HepG2 (cell line): ENCODE data around the gene PARVB. TPM values are rescaled to one million over a fixed set of nuclear protein-coding genes. Genes with fewer than 3 reads are reported as not detected.

Experiments
- ATAC-seq: fragments of 200-7000 bp; cut with Tn5 transposase; 3 replicates; pipeline ENCODE4 v1.9.1; 2020; ENCODE audit warnings: mild to moderate bottlenecking, moderate library complexity
- BruUV-seq: library from RNA; stranded (reverse); fragments of 400-500 nt; replicated peaks from 2 replicates; lab custom pipeline; 2021; lab: Mats Ljungman, UMichigan
- CTCF ChIA-PET: fragments of 300-600 bp; formaldehyde crosslinking; extraction: SDS; loops from one replicate; lab custom pipeline; 2021; ENCODE audit warnings: low total read pairs, inconsistent platforms, low intra/inter-chr PET ratio; lab: Yijun Ruan, JAX
- POLR2A ChIA-PET: fragments of 350-600 bp; sonication (Branson Sonifier 250); formaldehyde crosslinking; loops from one replicate; lab custom pipeline; 2020; ENCODE audit warnings: antibody characterized with exemption, inconsistent platforms; lab: Yijun Ruan, JAX
- DNase-seq: peaks from one replicate; pipeline ENCODE4 v3.0.0-alpha.2; 2015; ENCODE audit warnings: low spot score
- FAIRE-seq: peaks from 3 replicates; lab custom pipeline; 2011; peaks lifted over from hg19 to GRCh38; lab: Jason Lieb, UNC
- H2AFZ ChIP-seq: one replicate; pipeline ENCODE4 v1.6.1; 2011; ENCODE audit warnings: low read length, inconsistent platforms
- H3K27ac ChIP-seq: fragments of 300-600 bp; 3 replicates; pipeline ENCODE4 v1.8.0; 2011; ENCODE audit warnings: mixed run types, mild to moderate bottlenecking, mixed read lengths, low read length, inconsistent platforms; ENCODE audit not compliant: insufficient read depth; ENCODE audit errors: extremely low read length
- H3K27me3 ChIP-seq, 2 experiments: fragments of 200-600 bp in 1 of 2; 2 replicates in 1 of 2; 3 replicates in 1 of 2; pipeline versions ENCODE4 v1.6.0 to v1.8.0; 2011; ENCODE audit warnings: low read length in 2 of 2, mild to moderate bottlenecking in 2 of 2, moderate library complexity in 2 of 2, inconsistent platforms in 1 of 2; ENCODE audit not compliant: insufficient read depth in 2 of 2, control insufficient read depth in 1 of 2
- H3K36me3 ChIP-seq, 2 experiments: fragments of 200-600 bp in 1 of 2; replicated peaks in 1 of 2; 2 replicates in 1 of 2; 3 replicates in 1 of 2; pipeline versions ENCODE4 v1.5.1 to v1.8.0; 2011; ENCODE audit warnings: low read length in 2 of 2, inconsistent platforms in 1 of 2; ENCODE audit not compliant: insufficient read depth in 2 of 2, control insufficient read depth in 1 of 2
- H3K4me1 ChIP-seq: 2 replicates; pipeline ENCODE4 v1.5.1; 2012; ENCODE audit warnings: low read length, inconsistent platforms; ENCODE audit not compliant: insufficient read depth
- H3K4me2 ChIP-seq: 2 replicates; pipeline ENCODE4 v1.6.0; 2011; ENCODE audit warnings: low read depth, low read length, inconsistent platforms
- H3K4me3 ChIP-seq, 3 experiments: fragments of 200-600 bp in 1 of 3; sonication (generic), shearing (Covaris generic) in 1 of 3; replicated peaks in 1 of 3; 2 replicates each; pipeline ENCODE4 v1.5.1; 2011 to 2016; ENCODE audit warnings: low read length in 3 of 3, inconsistent platforms in 2 of 3, low read depth in 2 of 3, mild to moderate bottlenecking in 2 of 3, control low read depth in 1 of 3, mixed read lengths in 1 of 3; ENCODE audit not compliant: insufficient read depth in 1 of 3
- H3K79me2 ChIP-seq: one replicate; pipeline ENCODE4 v1.6.1; 2011; ENCODE audit warnings: low read length, inconsistent platforms; ENCODE audit not compliant: insufficient read depth
- H3K9ac ChIP-seq: 2 replicates; pipeline ENCODE4 v1.6.0; 2011; ENCODE audit warnings: mild to moderate bottlenecking, low read depth, low read length, inconsistent platforms; ENCODE audit not compliant: insufficient read depth
- H3K9me3 ChIP-seq: 2 replicates; pipeline ENCODE4 v1.5.1; 2012; ENCODE audit warnings: mild to moderate bottlenecking, low read length
- H4K20me1 ChIP-seq: 2 replicates; pipeline ENCODE4 v1.6.0; 2011; ENCODE audit warnings: inconsistent platforms, mild to moderate bottlenecking, low read length, moderate library complexity; ENCODE audit not compliant: insufficient read depth
- AKAP8 ChIP-seq: sonication (generic); formaldehyde crosslinking; IDR thresholded peaks from 2 replicates; pipeline ENCODE4 v1.5.1; 2020; ENCODE audit warnings: mild to moderate bottlenecking, missing genetic modification reagents
- BRCA1 ChIP-seq: sonication (generic); formaldehyde crosslinking; IDR thresholded peaks from 2 replicates; pipeline ENCODE4 v1.4.0; 2020; ENCODE audit warnings: missing genetic modification reagents
- CENPX ChIP-seq: sonication (generic); formaldehyde crosslinking; IDR thresholded peaks from 2 replicates; pipeline ENCODE4 v1.9.0; 2021; ENCODE audit warnings: mild to moderate bottlenecking, missing genetic modification reagents, moderate library complexity
- GATA4 ChIP-seq: sonication (generic); IDR thresholded peaks from 2 replicates; pipeline ENCODE4 v1.6.1; 2016; ENCODE audit warnings: antibody characterized with exemption, low read depth, borderline replicate concordance
- MATR3 ChIP-seq: sonication (generic); formaldehyde crosslinking; IDR thresholded peaks from 2 replicates; pipeline ENCODE4 v1.4.0; 2020; ENCODE audit warnings: missing genetic modification reagents
- SIN3A ChIP-seq: IDR thresholded peaks from 2 replicates; pipeline ENCODE4 v1.6.1; 2011; ENCODE audit warnings: low read depth, mild to moderate bottlenecking, control low read depth, low read length, borderline replicate concordance
- SIN3B ChIP-seq: fragments of 150-350 bp; IDR thresholded peaks from 2 replicates; pipeline ENCODE4 v1.6.1; 2014; ENCODE audit warnings: low read length
- SMAD3 ChIP-seq: sonication (generic); formaldehyde crosslinking; IDR thresholded peaks from 2 replicates; pipeline ENCODE4 v1.4.0; 2020; ENCODE audit warnings: missing genetic modification reagents
- ZNF124 ChIP-seq: sonication (generic); formaldehyde crosslinking; IDR thresholded peaks from 2 replicates; pipeline ENCODE4 v1.4.0; 2020; ENCODE audit warnings: missing genetic modification reagents
- ZNF484 ChIP-seq: sonication (generic); formaldehyde crosslinking; IDR thresholded peaks from 2 replicates; pipeline ENCODE4 v1.5.1; 2020; ENCODE audit warnings: mild to moderate bottlenecking, low read depth, missing genetic modification reagents, borderline replicate concordance
- ZNF775 ChIP-seq: sonication (generic); formaldehyde crosslinking; IDR thresholded peaks from 2 replicates; pipeline ENCODE4 v1.4.0; 2020; ENCODE audit warnings: missing genetic modification reagents, mild to moderate bottlenecking, moderate library complexity, borderline replicate concordance
- ZSCAN20 ChIP-seq: sonication (generic); formaldehyde crosslinking; IDR thresholded peaks from 2 replicates; pipeline ENCODE4 v1.4.0; 2020; ENCODE audit warnings: missing genetic modification reagents, mild to moderate bottlenecking, borderline replicate concordance
- WGBS: methylation state at CpG from one replicate; pipeline ENCODE4 v1.1.6; 2017; ENCODE audit warnings: low lambda C conversion rate; 5-methylcytosine and 5-hydroxymethylcytosine counted together
- in situ Hi-C: cut with HindIII; loops from 2 replicates; pipeline ENCODE4 v1.10.0; 2017; ENCODE audit warnings: low pct_unique_long_range_greater_than_20kb; ENCODE audit not compliant: extremely low pct_ligation_motif_present
- intact Hi-C: fragments of 100-400 bp; cut with micrococcal nuclease; formaldehyde crosslinking; loops from one replicate; pipeline ENCODE4 v1.10.0; 2022; ENCODE audit not compliant: unreplicated experiment
- polyA plus RNA-seq, 8 experiments: library from polyadenylated mRNA; depleted of rRNA in 3 of 8; stranded (reverse) in 7 of 8; unstranded in 1 of 8; fragments of >200 nt; fragmentation: Illumina TruSeq in 4 of 8; extraction: Trizol in 4 of 8; gene quantifications; 2 replicates each; pipeline versions ENCODE4 v1.2.1 to v1.2.3, GENCODE V29; 2011 to 2016; ENCODE audit warnings: low read depth in 4 of 8, missing spikeins in 1 of 8, mixed read lengths in 1 of 8; ENCODE audit not compliant: insufficient read depth in 1 of 8
- total RNA-seq, 5 experiments: library from RNA; depleted of rRNA; stranded (reverse); fragments of >200 nt; fragmentation: Illumina TruSeq; extraction: Trizol; gene quantifications; 2 replicates each; pipeline ENCODE4 v1.2.3, GENCODE V29; 2016; ENCODE audit warnings: low read depth in 1 of 5
- TF ChIP-seq, protein P1 (sequence below): sonication (generic); formaldehyde crosslinking; IDR thresholded peaks from 2 replicates; pipeline ENCODE4 v1.4.0; 2020; ENCODE audit warnings: missing genetic modification reagents
- TF ChIP-seq, protein P2 (sequence below): sonication (generic); formaldehyde crosslinking; IDR thresholded peaks from 2 replicates; pipeline ENCODE4 v1.5.0; 2020; ENCODE audit warnings: missing genetic modification reagents

PARVB gene
- total and polyA plus RNA-seq, 2 of the 13 experiments (the other 11 are each of a cell fraction or from before 2014, with no cell fraction given): 0.11 to 0.15 TPM

DNA sequence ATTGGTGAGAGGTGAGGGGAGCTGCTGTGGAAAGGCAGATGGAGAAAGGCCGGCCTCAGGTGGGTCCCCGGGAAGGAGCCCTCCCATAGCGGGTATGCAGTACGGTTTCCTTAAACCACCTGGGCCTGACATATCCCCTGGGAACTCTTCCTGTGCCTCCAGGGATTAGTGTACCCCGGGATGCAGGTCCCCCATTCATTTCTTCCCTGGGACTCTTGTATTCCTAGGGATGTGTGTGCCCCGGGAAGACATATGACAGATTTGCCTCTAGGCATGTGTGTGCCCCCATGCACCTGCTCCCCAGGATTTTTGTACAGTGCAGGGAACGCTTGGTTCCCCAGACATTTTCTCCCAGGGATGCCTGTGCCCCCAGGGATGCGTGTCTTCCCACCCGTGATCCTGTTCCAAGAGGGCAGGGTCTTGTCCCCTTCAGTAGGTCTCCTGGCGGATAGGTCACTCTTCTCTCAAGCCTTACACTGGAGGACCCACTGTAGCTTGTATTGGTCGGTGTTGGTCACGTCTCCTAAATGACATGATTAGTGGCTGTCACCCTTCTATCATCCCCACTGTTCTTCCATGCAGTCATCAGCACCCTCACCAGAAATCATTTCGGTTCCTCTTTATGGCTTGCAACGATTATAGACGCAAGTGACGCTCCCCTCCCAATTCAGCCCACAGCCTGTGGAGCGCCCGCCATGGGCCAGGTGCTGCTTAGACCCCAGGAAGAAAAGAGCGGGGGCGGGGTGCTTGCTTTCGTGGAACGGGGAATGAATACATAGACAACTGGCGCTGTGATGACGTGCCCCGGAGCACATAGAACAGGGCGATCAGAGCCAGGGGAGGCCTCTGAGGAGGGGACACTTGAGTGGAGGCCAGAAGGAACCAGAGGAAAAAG lies 1.3 kb downstream of the PARVB start:
- Histone ChIP-seq H3K79me2 (no peaks in the 10 kb centered on the region), H4K20me1 (no peaks in the 10 kb centered on the region), H3K27ac (no peak overlapping the region), H3K27me3 (peaks cover 0 to 15% of the 10 kb centered on the region in 2 experiments; a peak in 1 of 5 replicates), H3K9me3 (no peaks in the 10 kb centered on the region), H3K4me2 (no peak overlapping the region), H3K9ac (no peak overlapping the region), H3K36me3 (no peaks in the 10 kb centered on the region), H3K4me1 (peaks cover 13% of the 10 kb centered on the region), H2AFZ (no peak overlapping the region), H3K4me3 (no peak overlapping the region)
- ChIA-PET CTCF (no interaction called here), POLR2A (no interaction called here)
- BruUV-seq: no TSS peak
- no peak for ATAC-seq
- in situ Hi-C loops: no loop called here
- WGBS: 78% methylated on average over 20 of the region's 26 CpGs
- no peak for FAIRE-seq
- TF ChIP-seq GATA4: no peak
- no peak for TF ChIP-seq SMAD3
- TF ChIP-seq BRCA1 (CRISPR knock-in tag): no peak
- TF ChIP-seq SIN3A: no peak
- TF ChIP-seq ZNF775 (CRISPR knock-in tag): no peak
- TF ChIP-seq ZNF124: no peak
- no peak for TF ChIP-seq ZNF484 (CRISPR knock-in tag)
- no peak for TF ChIP-seq CENPX (CRISPR knock-in tag)
- no peak for TF ChIP-seq SIN3B
- TF ChIP-seq, protein P1, sequence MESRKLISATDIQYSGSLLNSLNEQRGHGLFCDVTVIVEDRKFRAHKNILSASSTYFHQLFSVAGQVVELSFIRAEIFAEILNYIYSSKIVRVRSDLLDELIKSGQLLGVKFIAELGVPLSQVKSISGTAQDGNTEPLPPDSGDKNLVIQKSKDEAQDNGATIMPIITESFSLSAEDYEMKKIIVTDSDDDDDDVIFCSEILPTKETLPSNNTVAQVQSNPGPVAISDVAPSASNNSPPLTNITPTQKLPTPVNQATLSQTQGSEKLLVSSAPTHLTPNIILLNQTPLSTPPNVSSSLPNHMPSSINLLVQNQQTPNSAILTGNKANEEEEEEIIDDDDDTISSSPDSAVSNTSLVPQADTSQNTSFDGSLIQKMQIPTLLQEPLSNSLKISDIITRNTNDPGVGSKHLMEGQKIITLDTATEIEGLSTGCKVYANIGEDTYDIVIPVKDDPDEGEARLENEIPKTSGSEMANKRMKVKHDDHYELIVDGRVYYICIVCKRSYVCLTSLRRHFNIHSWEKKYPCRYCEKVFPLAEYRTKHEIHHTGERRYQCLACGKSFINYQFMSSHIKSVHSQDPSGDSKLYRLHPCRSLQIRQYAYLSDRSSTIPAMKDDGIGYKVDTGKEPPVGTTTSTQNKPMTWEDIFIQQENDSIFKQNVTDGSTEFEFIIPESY (CRISPR knock-in tag): no peak
- TF ChIP-seq MATR3 (CRISPR knock-in tag): no peak
- TF ChIP-seq, protein P2, sequence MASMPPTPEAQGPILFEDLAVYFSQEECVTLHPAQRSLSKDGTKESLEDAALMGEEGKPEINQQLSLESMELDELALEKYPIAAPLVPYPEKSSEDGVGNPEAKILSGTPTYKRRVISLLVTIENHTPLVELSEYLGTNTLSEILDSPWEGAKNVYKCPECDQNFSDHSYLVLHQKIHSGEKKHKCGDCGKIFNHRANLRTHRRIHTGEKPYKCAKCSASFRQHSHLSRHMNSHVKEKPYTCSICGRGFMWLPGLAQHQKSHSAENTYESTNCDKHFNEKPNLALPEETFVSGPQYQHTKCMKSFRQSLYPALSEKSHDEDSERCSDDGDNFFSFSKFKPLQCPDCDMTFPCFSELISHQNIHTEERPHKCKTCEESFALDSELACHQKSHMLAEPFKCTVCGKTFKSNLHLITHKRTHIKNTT: no peak
- TF ChIP-seq AKAP8 (CRISPR knock-in tag): no peak
- no peak for TF ChIP-seq ZSCAN20 (CRISPR knock-in tag)
- DNase-seq: no peak
- intact Hi-C loops: no loop called here
